Inflammatory macrophage (primary cell): ENCODE results near the gene PAX3.

Experiments used
- DNase-seq, 2 donors: peaks; one replicate each; pipeline ENCODE4 v3.0.0-alpha.2; 2020 to 2022

The PAX3 gene

DNA sequence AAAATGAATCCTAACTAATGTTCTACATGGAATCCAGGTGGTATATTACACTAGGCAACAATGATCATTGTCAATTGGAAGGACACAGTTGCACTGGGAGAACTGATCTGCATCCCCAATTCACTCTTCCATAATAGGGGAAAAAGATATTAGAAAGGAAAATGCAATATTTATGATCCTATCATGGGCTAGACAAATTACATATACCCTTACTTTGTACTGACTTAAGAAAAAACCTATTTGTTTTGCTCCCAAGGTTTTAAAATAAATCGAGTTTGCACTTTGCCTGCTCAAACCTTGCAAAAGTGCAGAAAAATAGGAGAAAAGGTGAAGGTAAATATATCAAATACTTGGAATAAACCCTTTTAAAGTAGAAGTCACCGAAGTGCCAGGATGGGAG is 11.0 kb upstream of the PAX3 start:
- no peak for DNase-seq

- DNase-seq: no peak
Measured at GRCh38 chr2:222309361-222309760, 10.6 kb upstream of the PAX3 start.

- DNase-seq: no peak
Measured at GRCh38 chr2:222307978-222308730, 9.4 kb upstream of the PAX3 start.

GRCh38 chr2:222307143-222307756 is 8.5 kb upstream of the PAX3 start:
- DNase-seq: no peak

DNA sequence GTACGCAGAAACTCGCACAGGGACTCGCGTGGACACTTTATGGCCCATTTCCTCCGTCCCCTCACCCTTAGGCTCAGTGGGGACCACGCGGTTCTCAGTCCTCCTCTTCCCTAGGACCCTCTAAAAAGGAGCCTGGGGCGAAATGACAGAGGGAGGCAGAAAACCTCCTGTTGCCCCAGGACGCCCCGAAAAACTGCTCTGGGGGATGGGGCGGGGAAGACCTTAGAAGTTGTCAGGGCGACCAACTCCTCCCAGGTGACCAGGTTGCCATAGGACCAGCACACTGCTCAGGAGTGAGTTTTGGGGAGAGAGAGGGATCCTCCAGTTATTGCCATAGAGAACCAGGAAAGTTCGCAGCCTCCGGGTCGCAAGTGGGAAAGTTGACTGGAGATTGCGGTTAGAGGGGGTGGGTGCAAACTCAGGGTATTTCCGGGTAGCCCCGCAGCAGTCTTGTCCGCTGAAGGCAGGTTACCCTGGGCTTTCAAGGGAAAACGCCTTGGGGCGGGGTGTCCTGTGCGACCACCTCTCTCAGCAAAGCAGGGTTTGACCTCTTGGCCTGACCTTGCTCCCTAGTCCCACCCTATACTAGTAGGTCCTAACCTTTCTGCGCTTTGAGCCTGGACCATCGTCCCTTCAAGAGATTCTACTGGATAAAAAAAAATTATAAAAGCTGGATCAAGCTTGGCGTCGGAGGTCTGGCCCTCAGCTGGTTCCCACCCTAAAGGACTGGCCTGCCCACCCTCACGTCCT is 7.8 kb upstream of the PAX3 start:
- no peak for DNase-seq

DNA sequence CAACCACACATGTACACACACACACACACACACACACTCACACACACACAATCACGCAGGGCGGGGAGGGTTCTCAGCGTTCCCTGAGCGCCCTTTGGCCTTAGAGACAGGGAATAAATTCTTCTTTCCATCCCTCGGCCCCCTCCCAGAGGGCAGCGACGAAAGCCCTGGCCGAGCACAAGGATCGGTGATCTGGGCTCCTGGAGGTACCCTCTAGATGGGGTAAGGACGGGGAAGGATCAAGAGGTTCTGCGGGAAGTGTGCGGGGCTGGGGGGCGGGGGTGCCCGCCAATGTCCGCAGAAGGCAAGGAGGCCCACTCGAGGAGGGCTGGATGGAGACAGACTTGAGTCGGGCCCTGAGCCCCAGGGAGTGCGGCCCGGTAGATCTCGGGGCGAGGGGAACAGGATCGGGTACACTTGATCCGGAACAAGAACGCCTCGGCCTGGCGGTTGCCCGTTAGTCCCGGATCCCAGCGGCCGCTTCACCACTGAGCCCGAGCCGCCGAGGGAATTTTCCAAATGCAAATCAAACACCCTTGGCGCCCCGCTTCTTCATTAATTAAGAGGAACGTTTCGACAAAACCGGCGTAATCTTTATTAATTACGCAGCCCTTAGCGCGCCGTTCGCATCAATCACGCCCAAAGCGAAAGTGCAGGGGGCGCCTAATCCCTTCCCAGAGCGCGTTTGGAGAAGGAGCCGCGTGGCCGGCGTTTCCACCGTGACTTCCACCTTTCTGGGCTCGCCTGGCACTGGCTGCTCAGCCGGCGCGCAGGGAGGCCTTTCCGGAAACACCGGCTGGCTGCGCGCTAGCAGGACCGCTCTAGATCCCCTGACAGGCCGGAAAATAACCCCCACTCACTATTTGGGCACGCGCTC is 7.0 kb upstream of the PAX3 start:
- peak in 1 of 2 donors; percentile 28 for DNase-seq

GRCh38 chr2:222304737-222305515 is 6.1 kb upstream of the PAX3 start:
- DNase-seq: no peak

GRCh38 chr2:222303828-222304736 is 5.3 kb upstream of the PAX3 start:
- peak; percentile 18 to 56 for DNase-seq

DNA sequence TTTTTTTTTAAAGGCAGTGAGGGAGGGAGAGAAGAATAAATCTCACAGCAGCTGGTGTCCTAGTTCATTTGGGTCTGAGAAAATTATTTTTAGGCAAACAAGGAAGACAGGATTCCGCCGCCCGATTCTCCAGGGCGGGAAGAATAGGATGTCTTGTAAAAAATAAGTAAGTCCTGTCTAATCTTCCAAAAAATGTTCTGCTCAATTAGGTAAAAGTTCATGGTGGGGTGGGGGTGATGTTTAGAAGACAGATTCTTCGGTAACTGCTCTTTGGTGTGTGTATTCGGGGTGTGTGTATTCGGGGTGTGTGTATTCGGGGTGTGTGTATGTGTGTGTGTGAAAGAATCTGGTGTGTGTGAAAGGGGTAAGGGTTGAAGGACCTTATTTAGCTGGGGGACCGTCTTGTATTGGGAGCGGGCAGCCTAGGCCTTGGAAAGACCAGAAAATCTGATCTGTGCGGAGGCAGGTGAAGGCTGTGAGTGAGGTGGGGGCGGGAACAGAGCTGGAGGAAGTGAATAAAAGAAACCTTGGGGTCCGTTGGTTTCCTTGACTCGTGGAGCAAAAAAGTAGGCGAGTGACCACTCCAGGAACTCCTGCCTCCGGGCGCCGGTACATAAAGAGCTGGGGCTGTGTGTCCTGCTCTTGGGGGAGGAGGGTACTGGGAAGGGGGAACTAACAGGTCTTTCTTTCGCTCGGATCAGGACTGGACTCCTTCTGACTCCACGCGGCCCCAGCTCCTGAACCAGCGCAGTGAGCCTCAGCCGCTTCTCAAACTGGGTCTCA is 4.4 kb upstream of the PAX3 start:
- no peak for DNase-seq

DNA sequence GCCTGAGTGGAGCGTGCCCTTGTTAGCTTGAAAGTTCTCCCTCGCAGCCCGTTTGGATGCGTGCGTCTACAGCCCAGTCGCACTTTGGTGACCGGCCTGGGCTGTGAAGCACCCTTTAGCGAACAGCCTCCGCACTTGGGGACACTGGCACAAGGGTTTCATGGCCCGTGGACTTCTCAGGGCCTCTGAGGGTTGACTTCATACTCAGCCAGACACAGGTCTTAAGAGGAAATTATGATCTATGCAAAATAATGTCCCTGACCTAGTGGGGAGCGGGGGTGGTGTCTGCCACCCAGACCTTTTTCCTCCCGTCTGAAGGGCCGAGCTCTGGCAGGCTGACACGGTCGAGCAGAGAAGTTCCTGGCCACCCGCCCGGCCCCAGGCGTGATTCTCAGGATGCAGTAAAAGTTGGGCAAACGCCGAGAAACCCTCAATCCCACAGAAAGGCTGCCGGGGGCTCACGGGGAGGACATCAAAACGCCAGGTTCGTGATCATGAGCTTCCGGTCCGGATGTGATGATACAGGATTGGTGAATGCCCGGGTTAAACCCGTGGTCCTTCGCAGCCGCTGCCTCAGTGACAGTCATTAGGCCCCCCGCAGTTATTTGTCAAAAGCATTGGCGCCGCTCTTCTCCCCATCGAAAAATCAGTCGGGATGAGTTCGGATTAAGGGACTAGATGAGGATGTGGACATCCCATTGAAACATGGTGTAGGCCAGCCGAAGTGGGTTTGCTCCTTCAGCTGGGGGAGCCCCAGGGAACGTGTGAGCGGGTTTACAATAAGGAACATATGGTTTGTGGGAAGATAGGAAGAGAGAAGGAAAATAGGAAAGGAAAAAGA is 3.6 kb upstream of the PAX3 start:
- no peak for DNase-seq

DNA sequence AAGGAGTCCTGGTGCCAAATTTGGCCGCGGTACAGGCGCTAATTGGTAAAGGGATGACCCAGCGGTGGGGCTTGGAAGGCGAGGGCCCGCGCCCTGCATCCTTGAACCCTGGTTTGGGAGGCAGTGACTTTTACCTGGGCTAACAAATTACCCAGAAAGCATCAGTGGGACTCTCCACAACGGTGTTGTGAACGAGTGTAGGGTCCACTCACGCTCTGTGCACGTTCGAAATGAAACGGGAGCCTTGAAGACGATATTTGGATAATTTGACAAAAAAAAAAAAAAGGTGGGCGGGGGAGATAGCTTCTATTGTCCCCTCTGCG is 3.0 kb upstream of the PAX3 start:
- no peak for DNase-seq

GRCh38 chr2:222301053-222301795 is 2.4 kb upstream of the PAX3 start:
- no peak for DNase-seq

DNA sequence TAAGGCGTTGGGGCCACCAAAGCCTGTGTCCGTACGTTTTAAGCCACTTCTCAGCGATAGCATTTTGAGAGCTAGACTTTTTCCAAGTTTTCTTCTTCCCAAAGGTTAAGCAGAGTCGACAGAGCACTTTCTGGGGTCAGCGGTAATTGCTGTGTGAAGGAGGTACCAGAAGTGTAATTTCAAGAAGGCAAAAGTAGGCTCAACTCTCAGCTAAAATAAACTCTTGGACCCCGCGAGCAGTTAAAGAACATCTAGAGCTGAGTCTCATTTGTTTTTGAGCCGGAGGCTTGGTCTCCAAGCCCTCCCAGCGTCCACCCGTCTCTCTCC is 1.9 kb upstream of the PAX3 start:
- no peak for DNase-seq

- DNase-seq: no peak
Measured at GRCh38 chr2:222299906-222300725, 1.3 kb upstream of the PAX3 start.

- DNase-seq: peak in 1 of 2 donors; percentile 43
Measured at GRCh38 chr2:222298001-222298310, 842 bp downstream of the PAX3 start.

GRCh38 chr2:222297600-222297935 is 1.2 kb downstream of the PAX3 start:
- no peak for DNase-seq

GRCh38 chr2:222296911-222297599 is 1.7 kb downstream of the PAX3 start:
- no peak for DNase-seq
